HG03060 (cell line): ENCODE results near the gene PITPNM3.

Source experiments
- ATAC-seq: cut with Tn5 transposase; IDR thresholded peaks from one replicate; pipeline ENCODE4 v1.9.1; 2021; ENCODE audit warnings: low read depth, moderate number of reproducible peaks; ENCODE audit not compliant: unreplicated experiment

Gene PITPNM3

DNA sequence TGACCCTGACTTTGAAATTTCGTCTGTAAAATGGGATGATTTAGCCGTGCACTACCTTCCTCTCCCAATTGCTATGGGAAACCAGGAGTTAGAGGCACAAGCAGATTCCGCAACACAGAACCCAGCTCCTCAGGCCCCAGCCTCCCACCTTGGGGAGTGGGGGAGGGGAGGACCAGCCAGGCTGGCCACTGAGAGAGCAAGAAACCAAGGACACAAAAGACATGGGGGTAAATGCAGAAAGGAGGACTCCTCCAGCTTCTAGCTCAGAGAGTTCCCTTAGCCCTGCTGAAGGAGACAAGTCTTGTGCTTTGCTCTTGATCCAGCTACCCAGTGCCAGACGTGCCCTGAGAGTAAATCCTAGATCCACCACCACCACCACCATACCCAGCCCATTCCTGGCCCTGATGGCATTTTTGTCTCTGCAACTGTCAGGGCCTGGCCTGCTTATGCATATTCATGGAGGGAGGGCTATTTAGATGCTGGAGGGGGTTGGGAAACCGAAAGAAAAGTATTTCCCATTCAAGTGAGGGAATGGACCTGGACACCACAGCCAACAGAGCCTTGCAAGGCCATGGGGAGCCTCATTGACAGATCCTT, 25.9 kb downstream of the PITPNM3 start:
- no peak for ATAC-seq

DNA sequence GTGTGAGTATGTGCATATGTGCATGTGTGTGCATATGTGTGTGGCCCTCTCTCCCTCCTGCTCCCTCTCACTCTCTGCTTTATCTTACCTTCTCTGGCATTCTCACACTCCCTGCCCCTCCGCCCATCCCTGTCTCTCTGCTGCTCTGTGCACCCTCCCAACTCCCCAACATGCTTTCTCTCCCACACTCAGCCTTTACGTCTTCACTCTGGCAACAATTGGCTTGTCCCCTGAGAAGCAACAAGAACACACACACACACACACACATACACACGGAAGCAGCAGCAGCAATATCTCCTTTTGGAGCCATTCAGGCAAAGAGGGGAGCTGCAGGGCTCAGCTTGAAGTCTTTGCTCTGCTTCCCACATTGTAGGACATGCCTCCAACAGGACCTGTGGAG, 27.8 kb downstream of the PITPNM3 start:
- ATAC-seq, result no peak

DNA sequence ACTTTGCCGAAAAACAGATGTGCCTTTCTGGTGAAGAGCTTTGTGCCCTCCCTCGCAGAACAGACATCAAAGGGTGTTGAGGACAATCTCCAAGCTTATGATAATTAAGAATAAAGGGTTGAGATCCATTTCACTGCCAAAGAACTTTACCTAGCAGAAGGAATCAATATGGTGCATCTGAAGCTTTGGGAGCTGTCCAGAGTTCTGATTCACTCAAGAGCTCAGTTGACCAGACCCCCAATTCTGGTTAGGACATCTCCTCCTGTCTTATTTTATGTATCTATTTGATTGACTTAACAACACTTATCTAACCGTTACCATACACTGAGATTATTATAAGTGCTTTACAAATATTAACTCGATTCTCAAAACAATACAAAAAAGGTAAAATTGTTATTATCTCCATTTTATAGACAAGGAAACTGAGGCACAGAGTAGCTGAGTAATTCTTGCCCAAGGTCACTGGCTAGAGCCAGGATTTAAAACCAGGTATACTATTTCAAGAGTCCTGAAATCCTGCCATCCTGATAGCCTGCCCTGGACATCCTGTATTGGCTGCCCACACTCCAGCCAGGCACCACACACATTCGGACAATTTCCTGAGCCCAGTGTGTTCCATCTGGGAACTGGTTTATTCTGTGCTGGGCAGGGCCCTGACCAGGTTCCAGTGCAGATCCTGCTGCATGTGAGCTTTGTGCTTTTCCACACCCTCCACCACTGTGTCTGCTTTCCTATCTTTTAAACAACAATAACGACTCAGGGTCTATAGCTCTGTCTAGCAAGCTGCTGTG, 29.8 kb downstream of the PITPNM3 start:
- ATAC-seq, result no peak

DNA sequence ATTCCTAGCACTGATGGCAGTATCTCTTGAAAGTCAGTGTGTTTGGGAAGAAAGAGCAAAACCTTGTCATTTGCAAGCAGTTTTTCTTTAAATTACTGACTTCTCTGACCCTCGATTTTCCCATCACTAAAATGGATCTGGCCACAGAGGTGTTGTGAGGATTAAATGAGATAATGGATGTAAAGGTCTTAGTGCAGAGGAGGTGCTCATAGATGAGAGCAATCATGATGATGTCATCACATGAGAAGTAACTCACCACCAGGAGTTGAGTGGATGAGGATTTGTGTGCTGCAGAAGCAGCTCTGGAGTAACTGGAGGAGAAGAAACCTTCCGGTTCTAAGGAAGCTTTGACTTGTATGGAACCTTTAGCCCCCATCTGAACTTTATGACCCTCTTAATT, 30.6 kb downstream of the PITPNM3 start:
- no peak for ATAC-seq

DNA sequence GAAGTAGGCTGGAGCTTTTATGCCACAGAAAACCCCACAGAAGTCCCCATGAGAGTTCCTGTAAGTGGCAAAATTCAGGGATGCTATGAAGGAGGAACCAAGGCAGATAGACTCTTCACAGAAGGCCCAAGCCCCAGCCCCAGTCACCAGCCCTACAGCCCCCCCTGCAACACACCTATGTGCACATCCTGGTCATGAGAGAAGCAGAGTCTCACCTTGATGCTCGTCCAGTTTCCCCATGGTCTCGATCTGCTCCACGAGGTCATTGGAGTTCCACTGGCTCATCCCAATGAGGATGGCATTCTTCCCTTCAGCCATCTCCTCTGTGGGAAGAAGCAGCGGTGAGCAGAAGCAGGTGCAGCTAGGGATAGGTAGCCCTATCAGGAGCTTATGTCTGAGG, 31.2 kb downstream of the PITPNM3 start:
- ATAC-seq, result no peak

DNA sequence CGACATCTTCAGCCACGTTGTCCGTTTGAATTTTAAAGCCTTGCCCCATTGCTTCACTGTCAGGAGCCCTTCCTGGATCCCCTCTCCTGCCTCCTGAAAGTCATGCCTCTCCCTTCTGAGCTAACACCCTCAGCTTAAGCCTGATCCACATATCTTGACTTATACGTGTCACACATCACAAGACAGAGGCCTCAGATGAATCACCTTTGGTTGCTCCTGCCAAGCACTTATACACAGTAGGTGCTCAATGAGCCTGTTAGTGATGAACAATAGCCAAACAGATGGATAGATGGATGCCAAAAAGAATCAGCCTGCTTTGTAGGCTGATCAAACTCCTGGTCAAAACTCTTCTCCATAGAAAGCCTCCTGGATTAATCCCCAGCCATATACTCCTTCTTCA, 31.8 kb downstream of the PITPNM3 start:
- no peak for ATAC-seq

DNA sequence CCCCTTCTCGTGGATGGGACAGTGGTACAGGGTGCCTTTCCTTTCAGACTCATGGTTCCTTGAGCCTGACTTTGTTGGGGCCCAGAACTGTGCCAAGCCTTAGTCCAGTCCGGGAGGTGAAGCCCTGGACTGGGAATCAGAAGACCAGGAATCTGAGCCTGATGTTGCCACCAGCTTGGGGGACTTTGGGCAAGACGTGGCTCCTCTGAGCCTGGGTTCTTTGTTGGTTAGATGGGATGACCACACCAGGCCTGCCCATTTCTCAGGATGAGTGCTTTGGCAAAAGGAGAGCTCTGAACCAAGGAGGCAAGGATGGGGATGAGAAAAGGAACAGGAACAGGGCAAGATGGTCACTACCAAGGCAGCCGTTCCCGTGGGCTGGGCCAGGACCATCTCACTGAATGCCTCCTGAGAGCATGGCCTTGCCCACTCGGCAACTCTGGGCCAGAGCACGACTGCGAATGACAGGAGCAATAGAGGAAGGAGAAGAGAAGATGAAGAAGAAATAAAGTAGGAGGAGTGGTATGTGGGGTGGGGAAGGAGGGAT, 32.5 kb downstream of the PITPNM3 start:
- ATAC-seq, result no peak

DNA sequence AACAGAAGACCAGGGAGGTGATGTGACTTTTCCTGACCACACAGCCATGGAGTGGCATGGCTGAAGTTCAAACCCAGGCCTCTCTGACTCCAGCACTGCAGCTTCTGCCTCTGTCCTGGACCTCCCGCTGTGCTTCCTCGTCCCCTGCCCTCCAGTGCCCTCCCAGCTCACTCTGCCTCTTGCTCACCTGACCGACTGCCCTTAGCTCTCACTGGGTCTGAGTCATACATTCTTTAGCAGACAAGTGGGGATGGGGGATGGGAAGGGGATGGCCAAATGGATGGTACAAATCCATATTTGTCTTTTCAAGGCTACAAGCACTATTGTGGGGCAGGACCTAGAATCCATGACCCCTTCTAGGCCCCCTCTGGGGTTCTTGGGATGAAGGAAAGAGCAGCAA, 33.0 kb downstream of the PITPNM3 start:
- ATAC-seq, result no peak

DNA sequence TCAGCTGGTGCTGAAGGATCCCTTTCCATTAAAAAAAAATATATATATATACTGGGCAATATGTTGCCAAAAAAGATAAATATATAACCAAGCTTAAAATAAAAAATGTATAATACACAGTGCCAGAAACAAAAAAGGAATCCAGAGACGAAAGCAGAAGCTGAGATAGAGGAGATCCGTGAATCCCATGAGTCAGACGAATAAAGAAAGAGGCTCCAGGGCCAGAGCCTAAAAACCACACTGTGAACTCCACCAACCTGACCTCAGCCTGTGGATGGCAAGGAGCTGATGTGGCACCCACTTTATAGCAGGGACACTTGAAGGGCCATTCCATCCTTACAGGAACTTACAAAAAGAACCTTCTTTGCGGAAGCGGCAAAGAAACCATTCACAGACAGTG, 34.8 kb downstream of the PITPNM3 start:
- no peak for ATAC-seq

DNA sequence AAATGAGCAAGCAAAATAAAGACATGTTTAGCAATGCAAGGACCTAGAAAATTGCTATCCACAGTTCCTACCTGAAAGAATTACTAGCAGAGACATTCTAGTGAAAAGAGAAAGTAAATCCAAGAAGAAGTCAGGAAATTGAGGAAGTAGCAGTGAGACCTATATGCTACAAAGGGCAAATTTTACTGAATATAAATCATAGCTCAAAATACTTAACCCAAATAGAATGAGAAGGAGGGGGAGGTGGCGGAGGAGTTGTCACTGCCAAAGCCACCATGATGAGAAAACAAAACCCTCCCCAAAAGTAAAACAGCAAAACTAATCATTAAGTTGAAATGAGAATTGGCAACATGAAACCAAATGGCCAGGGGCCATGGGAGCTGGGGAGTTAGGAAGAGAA, 39.3 kb downstream of the PITPNM3 start:
- ATAC-seq, result no peak

DNA sequence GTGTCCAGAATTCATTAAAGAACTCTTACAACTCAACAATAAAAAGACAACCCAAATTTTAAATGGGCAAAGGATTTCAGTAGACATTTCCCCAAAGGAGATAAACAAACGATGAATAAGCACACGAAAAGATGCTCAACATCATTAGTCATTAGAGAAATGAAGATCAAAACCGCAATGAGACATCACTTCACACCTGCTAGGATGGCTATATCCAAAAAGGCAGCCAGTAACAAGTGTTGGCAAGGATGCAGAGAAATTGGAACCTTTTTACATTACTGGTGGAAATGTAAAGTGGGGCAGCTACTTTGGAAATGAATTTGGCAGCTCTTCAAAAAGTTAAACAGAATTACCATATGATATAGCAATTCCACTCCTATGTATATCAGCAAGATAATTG, 42.0 kb downstream of the PITPNM3 start:
- ATAC-seq, result no peak

DNA sequence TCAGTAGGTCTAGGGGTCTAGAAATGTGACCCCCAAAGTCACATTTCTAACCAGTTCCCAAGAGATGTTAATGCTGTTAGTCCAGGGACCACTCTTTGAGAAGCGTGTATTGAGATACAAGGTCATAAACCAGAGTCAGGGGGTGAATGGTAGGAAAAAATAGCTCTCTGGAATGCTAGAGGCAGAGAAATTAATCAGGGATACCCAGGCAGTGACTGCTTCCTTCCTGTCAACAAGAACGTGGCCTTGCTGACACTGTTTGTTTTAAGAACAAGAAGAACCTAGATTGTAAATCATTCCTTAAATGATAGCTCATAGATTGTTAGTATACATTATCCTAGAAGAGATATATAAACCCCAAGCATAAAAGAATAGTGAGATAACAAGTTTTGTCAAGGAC, 43.8 kb downstream of the PITPNM3 start:
- no peak for ATAC-seq

DNA sequence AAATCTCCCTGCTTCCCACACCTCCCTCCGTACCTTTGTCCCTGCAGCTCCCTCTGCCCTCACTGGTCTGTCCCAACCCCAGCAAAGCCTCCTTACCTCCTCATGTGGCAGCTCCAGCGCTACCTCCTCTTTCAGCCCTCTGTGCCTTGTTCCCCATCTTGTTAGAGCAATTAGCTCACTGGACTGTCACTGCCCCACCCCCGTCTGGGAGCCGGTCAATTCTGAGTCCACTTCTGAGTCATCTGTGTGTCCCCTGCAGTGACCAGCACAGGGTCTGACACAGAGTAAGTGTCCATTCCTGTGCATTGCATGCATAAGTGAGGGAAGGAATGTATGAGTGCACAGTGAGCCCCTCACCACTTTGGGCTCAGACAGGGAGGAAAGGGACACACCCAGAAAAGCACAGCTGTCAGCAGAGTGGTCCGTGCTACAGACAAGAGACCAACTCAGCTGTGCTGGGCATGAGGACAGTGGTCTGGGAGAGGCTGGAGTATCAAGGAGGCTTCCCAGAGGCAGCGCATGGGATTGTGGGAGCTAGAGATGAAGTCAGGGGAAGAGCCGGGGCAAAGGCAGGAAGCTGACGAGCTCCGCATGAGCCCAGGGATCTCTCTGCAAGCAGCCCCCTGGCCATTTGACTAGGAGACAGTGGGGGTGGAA, 45.9 kb downstream of the PITPNM3 start:
- no peak for ATAC-seq

DNA sequence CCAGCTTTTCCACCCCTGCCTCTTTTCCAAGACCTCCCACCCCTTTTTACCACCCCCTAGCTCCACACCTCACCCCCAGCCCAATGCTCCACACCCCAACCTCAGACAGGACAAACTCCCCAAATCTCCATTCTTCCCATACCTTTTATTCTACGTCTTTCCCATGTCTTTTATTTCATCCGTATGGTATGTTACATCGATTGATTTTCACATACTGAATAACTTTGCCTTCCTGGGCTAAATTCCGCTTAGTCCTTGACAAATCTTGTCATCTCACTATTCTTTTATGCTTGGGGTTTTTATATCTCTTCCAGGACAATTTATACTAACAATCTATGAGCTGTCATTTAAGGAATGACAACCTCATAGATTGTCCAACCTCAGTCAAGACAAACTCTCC, 46.4 kb downstream of the PITPNM3 start:
- ATAC-seq, result no peak

DNA sequence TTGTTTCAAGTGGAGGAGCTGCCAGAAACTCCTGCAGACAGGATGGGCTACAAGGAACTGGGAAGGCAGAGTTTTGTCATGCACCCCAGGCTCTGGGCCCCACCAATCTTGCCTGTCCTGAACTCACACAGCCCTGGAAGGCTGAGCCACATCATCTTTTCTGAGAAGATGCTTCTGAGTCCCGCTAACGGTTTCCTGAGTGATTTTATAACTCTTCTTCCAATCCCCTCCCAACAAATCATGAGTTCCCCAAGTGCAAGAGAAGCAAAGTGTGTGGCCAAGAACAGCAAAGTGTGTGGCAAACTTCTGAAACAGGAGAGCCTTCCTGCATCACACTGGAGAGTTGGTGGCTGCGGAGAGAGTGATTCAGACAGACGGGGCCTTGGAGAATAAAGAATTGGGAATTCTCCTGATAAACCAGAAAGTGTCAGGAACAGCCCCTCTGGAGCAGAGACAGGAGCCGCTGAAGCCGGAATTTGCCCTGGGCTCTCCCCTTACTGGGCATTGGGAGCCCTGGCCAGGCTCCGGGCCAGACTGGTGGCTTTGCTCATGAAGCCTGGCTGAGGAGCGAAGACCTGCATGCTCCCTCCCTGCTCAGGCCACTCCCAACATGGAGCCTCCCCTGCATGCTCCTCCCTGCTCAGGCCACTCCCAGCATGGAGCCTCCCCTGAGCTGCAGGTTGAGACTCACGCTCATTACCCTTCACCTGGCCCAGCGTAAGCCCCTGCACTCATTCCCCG, 47.2 kb downstream of the PITPNM3 start:
- ATAC-seq, result no peak

DNA sequence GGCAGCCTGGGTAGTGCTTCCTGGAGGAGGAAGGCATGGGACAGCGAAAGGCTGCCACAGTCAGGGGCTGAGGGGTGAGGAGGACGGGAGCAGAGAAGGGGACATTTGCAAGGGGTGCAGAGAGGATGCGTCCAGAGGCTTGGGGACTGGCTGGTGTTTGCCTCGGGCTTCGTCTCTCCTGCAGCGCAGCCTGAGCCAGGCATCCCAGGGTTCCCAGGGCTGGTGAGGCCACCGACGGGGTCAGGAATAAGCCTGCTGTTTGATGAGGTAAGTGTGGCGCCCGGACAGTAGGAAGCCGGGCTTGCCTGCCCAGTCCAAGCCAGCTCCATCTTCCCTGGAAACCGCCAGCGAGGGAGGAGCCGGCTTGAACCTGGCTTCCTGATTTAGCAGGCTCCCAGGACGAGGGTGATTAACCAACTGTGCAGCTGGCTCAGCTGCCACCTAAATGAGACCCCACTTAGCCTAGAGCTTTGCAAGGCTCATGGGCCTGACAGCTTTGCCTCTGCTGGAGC, 47.8 kb downstream of the PITPNM3 start:
- ATAC-seq, result no peak

DNA sequence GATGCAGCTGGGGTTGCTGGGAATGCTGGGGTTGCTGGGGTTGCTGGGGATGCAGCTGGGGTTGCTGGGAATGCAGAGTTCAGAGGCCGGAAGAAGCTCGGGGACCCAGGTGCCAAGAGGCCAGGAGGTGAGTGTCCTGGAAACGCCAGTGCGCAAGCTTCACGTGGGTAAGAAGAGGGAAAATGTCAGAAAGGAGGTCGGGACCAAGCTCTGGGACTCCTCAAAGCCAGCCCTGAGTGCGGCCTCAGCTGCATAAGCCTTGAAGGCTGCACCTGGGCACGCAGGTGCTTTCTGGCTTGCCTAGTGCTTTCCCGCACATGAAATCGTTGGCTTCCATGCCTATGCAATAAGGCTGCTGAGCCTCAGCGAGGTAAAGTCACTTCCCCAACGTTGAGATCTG, 48.3 kb downstream of the PITPNM3 start:
- ATAC-seq, result no peak

DNA sequence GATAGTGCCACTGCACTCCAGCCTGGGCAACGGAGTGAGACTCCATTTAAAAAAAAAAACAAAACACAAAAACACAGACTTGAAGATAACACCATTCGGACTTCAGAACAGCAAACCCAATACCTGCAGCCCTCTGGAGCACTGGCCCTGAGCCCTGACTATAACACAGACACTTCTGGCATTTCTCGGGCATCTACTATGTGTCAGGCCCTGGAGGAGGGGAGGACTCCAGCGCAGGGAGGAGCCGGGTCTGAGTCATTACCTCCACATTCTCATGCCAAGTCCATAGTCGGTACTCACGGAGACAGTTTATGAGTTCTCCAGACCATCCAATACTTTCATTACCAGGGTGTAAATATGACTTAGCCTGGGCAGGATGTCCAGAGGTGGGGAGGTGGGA, 48.8 kb downstream of the PITPNM3 start:
- no peak for ATAC-seq

DNA sequence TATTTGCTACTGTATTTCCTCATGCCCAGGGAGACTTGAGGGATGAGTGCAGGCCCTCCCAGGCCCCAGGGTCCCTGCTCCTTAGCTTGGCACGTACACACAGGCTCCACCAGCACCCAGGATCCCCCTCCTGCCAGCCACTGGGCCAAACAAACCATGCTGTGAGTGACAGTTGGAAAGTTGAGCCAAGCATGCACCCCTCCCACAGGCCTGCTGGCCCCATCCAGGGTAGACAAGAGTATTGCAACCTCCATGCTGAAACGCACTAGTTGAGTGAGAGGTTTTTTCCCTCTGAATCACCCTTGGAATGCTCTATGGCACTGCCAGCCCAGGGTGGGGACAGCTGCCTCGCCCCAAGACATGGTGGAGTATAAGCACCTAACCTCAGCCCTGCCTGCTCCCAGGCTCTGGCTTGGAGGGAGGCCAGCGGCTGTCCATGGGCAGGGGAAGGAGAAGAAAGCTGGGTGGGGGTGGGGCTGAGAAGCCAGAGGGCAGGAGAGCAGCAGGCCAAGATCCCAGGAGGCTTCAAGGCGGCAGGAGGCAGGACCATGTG, 49.6 kb downstream of the PITPNM3 start:
- ATAC-seq, result no peak

DNA sequence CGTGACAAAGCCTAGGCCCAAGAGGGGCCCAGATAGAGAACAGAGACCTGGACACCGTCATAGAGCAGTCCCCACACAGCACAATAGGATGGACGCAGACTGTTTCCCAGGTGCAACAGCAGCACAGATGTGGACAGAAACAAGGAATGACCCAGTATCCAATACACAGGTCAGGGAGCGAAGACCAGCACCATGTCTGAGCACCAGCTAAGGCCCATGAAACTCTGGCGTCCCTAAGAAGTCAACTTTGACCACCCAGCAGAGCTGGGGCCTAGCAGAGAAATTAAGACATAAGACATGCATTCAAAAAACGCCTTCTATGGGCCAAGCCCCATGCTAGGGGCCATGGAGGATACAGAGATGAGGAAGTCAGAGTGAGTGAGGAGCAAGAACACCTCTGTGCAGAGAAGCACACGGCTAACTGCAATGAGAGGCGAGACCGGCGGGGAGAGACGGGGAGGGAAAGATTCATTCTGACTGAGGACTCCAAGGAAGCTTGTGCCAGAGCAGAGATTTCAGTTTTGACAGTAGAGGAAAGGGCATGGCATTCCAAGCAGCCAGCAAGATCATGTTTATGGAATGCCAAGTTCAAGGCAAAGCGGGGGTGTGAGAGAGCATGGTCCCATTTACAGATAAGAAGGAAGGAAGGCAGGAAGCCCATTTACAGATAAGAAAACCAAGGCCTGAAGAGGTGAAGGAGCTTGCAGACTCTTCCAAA, 50.8 kb downstream of the PITPNM3 start:
- no peak for ATAC-seq
